ENCODE results near the gene DAB2IP.

Gene DAB2IP

GRCh38 chr9:121749614-121750013 is 98.2 kb downstream of the DAB2IP start:
- H3K27ac ChIP-seq (ENCODE audit: low read length) = no peak overlapping the region
- TF ChIP-seq EZH2 (IDR thresholded peaks at IDR 0.05; ENCODE audit: borderline replicate concordance, low read depth, low read length, severe bottlenecking) = no peak
- TF ChIP-seq, protein P1, sequence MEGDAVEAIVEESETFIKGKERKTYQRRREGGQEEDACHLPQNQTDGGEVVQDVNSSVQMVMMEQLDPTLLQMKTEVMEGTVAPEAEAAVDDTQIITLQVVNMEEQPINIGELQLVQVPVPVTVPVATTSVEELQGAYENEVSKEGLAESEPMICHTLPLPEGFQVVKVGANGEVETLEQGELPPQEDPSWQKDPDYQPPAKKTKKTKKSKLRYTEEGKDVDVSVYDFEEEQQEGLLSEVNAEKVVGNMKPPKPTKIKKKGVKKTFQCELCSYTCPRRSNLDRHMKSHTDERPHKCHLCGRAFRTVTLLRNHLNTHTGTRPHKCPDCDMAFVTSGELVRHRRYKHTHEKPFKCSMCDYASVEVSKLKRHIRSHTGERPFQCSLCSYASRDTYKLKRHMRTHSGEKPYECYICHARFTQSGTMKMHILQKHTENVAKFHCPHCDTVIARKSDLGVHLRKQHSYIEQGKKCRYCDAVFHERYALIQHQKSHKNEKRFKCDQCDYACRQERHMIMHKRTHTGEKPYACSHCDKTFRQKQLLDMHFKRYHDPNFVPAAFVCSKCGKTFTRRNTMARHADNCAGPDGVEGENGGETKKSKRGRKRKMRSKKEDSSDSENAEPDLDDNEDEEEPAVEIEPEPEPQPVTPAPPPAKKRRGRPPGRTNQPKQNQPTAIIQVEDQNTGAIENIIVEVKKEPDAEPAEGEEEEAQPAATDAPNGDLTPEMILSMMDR (IDR thresholded peaks at IDR 0.05; ENCODE audit: borderline replicate concordance, extremely low read depth, low read length, poor library complexity, severe bottlenecking) = no peak
- H3K4me3 ChIP-seq (ENCODE audit: low read depth in 1 of 2, low read length in 2 of 2) = no peak overlapping the region
- H3K79me2 ChIP-seq (ENCODE audit: insufficient read depth, low read length) = no peaks in the 10 kb centered on the region
- no peaks in the 10 kb centered on the region for H3K9me3 ChIP-seq (ENCODE audit: insufficient read depth, low read length, severe bottlenecking)
- no peak overlapping the region for H2AFZ ChIP-seq (ENCODE audit: low read depth, low read length)
- no peaks in the 10 kb centered on the region; the same call in 1 of the 2 replicates for H4K20me1 ChIP-seq (ENCODE audit: insufficient read depth, low read length)
- no peaks in the 10 kb centered on the region for H3K36me3 ChIP-seq (ENCODE audit: insufficient read depth, low read length)
- ATAC-seq (ENCODE audit: insufficient read depth, low read depth) (no peak), DNase-seq (no peak)
- no peak overlapping the region for H3K9ac ChIP-seq (ENCODE audit: low read depth, low read length)
- no peak overlapping the region for H3K4me2 ChIP-seq (ENCODE audit: insufficient read depth, low read length)
- peaks cover 21% of the 10 kb centered on the region; the same call in 1 of the 2 replicates for H3K4me1 ChIP-seq (ENCODE audit: insufficient read depth, low read length)
- H3K27me3 ChIP-seq (ENCODE audit: insufficient read depth, low read length, poor library complexity) = no peaks in the 10 kb centered on the region

DNA sequence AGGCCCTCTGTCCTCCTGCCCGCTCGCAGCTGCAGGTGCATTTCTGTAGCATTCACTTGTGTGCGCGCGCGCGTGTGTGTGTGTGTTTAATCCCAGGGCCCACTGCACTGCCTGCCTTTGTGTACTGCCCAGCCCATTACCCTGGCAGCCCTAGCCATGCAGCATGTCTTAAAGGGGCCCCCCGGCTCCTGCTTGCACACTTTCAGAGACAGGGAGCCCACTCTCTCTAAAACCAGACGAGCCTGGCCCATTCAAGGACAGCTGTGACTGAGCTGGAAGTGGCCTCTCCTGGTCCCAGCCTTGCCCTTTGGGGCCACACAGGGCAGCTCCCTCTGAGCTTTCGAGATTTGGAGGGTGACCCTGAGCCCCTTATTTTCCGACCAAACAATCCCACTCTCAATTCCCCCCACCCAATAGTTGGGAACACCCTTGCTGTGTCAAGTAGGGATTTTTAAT is 98.9 kb downstream of the DAB2IP start:
- DNase-seq (no peak), ATAC-seq (ENCODE audit: insufficient read depth, low read depth) (no peak)
- Histone ChIP-seq H3K36me3 (ENCODE audit: insufficient read depth, low read length) (no peaks in the 10 kb centered on the region), H4K20me1 (ENCODE audit: insufficient read depth, low read length) (no peaks in the 10 kb centered on the region; the same call in 1 of the 2 replicates), H3K9me3 (ENCODE audit: insufficient read depth, low read length, severe bottlenecking) (no peaks in the 10 kb centered on the region), H3K4me1 (ENCODE audit: insufficient read depth, low read length) (peaks cover 17% of the 10 kb centered on the region; the same call in 1 of the 2 replicates), H2AFZ (ENCODE audit: low read depth, low read length) (no peak overlapping the region), H3K79me2 (ENCODE audit: insufficient read depth, low read length) (no peaks in the 10 kb centered on the region), H3K4me2 (ENCODE audit: insufficient read depth, low read length) (no peak overlapping the region), H3K27ac (ENCODE audit: low read length) (no peak overlapping the region), H3K27me3 (ENCODE audit: insufficient read depth, low read length, poor library complexity) (no peaks in the 10 kb centered on the region), H3K4me3 (ENCODE audit: low read depth in 1 of 2, low read length in 2 of 2) (no peak overlapping the region), H3K9ac (ENCODE audit: low read depth, low read length) (no peak overlapping the region)
- TF ChIP-seq, protein P1 (IDR thresholded peaks at IDR 0.05; ENCODE audit: borderline replicate concordance, extremely low read depth, low read length, poor library complexity, severe bottlenecking) = no peak
- no peak for TF ChIP-seq EZH2 (IDR thresholded peaks at IDR 0.05; ENCODE audit: borderline replicate concordance, low read depth, low read length, severe bottlenecking)

- ATAC-seq (ENCODE audit: insufficient read depth, low read depth) (no peak), DNase-seq (no peak)
- Histone ChIP-seq H3K9ac (ENCODE audit: low read depth, low read length) (no peak overlapping the region), H3K79me2 (ENCODE audit: insufficient read depth, low read length) (no peaks in the 10 kb centered on the region), H3K4me1 (ENCODE audit: insufficient read depth, low read length) (peaks cover 17% of the 10 kb centered on the region; the same call in 1 of the 2 replicates), H4K20me1 (ENCODE audit: insufficient read depth, low read length) (no peaks in the 10 kb centered on the region; the same call in 1 of the 2 replicates), H3K4me3 (ENCODE audit: low read depth in 1 of 2, low read length in 2 of 2) (no peak overlapping the region), H3K36me3 (ENCODE audit: insufficient read depth, low read length) (no peaks in the 10 kb centered on the region), H2AFZ (ENCODE audit: low read depth, low read length) (no peak overlapping the region), H3K27ac (ENCODE audit: low read length) (no peak overlapping the region), H3K4me2 (ENCODE audit: insufficient read depth, low read length) (no peak overlapping the region), H3K9me3 (ENCODE audit: insufficient read depth, low read length, severe bottlenecking) (no peaks in the 10 kb centered on the region), H3K27me3 (ENCODE audit: insufficient read depth, low read length, poor library complexity) (no peaks in the 10 kb centered on the region)
- TF ChIP-seq, protein P1 (IDR thresholded peaks at IDR 0.05; ENCODE audit: borderline replicate concordance, extremely low read depth, low read length, poor library complexity, severe bottlenecking) = no peak
- no peak for TF ChIP-seq EZH2 (IDR thresholded peaks at IDR 0.05; ENCODE audit: borderline replicate concordance, low read depth, low read length, severe bottlenecking)
Observed at GRCh38 chr9:121750715-121751623, 99.5 kb downstream of the DAB2IP start.

All from DND-41 (cell line).